ENCODE measurements around the gene CDH15.
A peak's percentile ranks its signal among the peaks of the same experiment; 100 is the strongest.

CDH15 gene, protein sequence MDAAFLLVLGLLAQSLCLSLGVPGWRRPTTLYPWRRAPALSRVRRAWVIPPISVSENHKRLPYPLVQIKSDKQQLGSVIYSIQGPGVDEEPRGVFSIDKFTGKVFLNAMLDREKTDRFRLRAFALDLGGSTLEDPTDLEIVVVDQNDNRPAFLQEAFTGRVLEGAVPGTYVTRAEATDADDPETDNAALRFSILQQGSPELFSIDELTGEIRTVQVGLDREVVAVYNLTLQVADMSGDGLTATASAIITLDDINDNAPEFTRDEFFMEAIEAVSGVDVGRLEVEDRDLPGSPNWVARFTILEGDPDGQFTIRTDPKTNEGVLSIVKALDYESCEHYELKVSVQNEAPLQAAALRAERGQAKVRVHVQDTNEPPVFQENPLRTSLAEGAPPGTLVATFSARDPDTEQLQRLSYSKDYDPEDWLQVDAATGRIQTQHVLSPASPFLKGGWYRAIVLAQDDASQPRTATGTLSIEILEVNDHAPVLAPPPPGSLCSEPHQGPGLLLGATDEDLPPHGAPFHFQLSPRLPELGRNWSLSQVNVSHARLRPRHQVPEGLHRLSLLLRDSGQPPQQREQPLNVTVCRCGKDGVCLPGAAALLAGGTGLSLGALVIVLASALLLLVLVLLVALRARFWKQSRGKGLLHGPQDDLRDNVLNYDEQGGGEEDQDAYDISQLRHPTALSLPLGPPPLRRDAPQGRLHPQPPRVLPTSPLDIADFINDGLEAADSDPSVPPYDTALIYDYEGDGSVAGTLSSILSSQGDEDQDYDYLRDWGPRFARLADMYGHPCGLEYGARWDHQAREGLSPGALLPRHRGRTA

DNA sequence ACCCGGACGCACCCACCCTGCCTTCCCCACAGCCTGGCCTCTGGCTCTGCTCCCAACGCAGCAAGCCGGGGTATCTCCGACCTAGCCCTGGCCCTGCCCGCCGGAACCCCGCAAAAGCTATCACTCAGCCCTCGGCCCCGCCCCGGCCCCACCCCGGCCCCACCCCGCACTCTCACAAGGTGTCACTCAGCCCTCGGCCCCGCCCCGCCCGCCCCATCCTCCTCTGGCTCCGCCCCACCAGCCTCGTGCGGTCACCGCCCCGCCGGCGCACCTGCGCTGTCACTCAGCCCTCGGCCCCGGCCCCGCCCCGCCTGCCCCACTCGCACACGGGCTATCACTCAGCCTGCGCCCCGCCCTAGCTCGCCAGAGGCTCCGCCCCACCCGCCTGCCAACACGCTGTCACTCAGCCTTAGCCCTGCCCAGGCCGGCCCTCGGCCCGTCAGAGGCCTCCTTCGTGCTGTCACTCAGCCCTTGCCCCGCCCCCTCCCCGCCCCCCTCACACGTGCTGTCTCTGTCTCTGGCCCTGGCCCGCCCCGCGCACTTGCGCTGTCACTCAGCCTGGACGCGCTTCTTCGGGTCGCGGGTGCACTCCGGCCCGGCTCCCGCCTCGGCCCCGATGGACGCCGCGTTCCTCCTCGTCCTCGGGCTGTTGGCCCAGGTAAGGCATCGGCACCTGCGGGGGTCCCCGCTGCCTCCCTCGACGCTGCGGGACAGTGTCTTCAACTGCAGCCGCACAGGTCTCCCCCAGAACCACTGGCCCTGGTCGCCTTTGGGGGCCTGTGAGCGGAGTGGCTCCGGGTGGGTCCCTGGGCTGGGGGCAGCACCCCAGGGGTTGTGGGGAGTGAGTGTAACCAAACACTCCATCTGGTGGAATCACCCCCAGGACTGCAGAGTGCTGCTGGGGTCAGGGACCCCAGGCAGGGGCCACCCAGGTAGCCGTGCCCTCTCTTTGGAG, at the start of gene CDH15:
TSS of gene CDH15 (plus strand) at position 533 of the 955 bp plus-strand sequence. CDS start at position 617, 84 bp downstream.
- TF ChIP-seq, protein P1, sequence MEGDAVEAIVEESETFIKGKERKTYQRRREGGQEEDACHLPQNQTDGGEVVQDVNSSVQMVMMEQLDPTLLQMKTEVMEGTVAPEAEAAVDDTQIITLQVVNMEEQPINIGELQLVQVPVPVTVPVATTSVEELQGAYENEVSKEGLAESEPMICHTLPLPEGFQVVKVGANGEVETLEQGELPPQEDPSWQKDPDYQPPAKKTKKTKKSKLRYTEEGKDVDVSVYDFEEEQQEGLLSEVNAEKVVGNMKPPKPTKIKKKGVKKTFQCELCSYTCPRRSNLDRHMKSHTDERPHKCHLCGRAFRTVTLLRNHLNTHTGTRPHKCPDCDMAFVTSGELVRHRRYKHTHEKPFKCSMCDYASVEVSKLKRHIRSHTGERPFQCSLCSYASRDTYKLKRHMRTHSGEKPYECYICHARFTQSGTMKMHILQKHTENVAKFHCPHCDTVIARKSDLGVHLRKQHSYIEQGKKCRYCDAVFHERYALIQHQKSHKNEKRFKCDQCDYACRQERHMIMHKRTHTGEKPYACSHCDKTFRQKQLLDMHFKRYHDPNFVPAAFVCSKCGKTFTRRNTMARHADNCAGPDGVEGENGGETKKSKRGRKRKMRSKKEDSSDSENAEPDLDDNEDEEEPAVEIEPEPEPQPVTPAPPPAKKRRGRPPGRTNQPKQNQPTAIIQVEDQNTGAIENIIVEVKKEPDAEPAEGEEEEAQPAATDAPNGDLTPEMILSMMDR (IDR thresholded peaks at IDR 0.05; ENCODE audit: low read length): no peak
- no peak for TF ChIP-seq EZH2 (IDR thresholded peaks at IDR 0.05; ENCODE audit: borderline replicate concordance, low read length)
- H3K27ac ChIP-seq (ENCODE audit: low read depth, low read length, poor library complexity, severe bottlenecking): no peak within 1 kb of the TSS
- no peak within 1 kb of the TSS for H3K9ac ChIP-seq (ENCODE audit: low read length)
- H3K9me2 ChIP-seq (ENCODE audit: low read depth, low read length): no peaks in the 10 kb centered on the region
- H3K4me1 ChIP-seq (ENCODE audit: insufficient read depth, low read length, severe bottlenecking): peaks cover 15% of the 10 kb centered on the region
- H3F3A ChIP-seq (ENCODE audit: insufficient read depth, low read length): no peaks in the 10 kb centered on the region
- H2AFZ ChIP-seq (ENCODE audit: low read length): no peak within 1 kb of the TSS
- H3K36me3 ChIP-seq (ENCODE audit: insufficient read depth, low read length): no peaks in the 10 kb centered on the region
- H3K4me2 ChIP-seq (ENCODE audit: low read length): peak within 1 kb of the TSS; percentile 59
- H3K79me2 ChIP-seq (ENCODE audit: insufficient read depth, low read length): no peaks in the 10 kb centered on the region
- peaks cover 10% of the 10 kb centered on the region for H3K27me3 ChIP-seq (ENCODE audit: insufficient read depth, low read length)
- H3K9me3 ChIP-seq (ENCODE audit: low read length): no peaks in the 10 kb centered on the region
- no peaks in the 10 kb centered on the region for H4K20me1 ChIP-seq (ENCODE audit: insufficient read depth, low read length)
- H3K4me3 ChIP-seq (ENCODE audit: low read depth, low read length, poor library complexity, severe bottlenecking): peak within 1 kb of the TSS; percentile 36

DNA sequence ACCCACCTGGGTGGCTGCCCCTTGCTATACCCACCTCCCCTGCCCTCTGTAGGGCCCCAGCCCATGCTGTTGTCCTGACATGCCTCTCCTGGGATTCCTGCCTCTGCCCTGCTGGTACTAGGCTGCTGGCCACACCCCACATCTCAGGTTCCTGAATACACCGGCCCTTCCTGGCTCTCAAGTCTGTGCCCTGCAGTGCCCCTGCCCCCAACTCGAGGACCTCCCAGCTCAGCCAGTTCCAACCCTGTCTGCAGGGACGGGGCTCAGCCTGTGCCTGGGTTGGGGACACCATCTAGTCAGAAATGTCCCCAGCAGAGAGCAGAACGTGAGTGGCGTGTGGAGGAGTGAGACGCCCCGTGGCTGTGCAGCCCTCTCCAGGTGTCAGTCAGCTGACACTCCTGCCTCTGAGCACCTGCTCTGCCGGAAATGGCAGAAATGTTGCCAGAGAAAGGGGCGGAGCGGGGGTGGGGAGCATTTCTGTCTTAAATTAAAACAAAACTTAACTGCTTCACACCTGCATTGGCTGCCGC, 49.2 kb upstream of the CDH15 start:
- H3K79me2 ChIP-seq (ENCODE audit: insufficient read depth, low read length): peaks cover 13% of the 10 kb centered on the region
- peak overlapping the region; percentile 52 for H3K4me2 ChIP-seq (ENCODE audit: low read length)
- peaks cover 96% of the 10 kb centered on the region for H3K36me3 ChIP-seq (ENCODE audit: insufficient read depth, low read length)

More for the DNA sequence above, 49.2 kb upstream of the CDH15 start:
- no peaks in the 10 kb centered on the region for H4K20me1 ChIP-seq (ENCODE audit: insufficient read depth, low read length)
- H3K9me3 ChIP-seq (ENCODE audit: low read length): no peaks in the 10 kb centered on the region
- H2AFZ ChIP-seq (ENCODE audit: low read length): no peak overlapping the region
- peak overlapping the region; percentile 22; the same call in 1 of the 2 replicates for H3K9ac ChIP-seq (ENCODE audit: low read length)
- peaks cover 36% of the 10 kb centered on the region for H3K4me1 ChIP-seq (ENCODE audit: insufficient read depth, low read length, severe bottlenecking)
- H3K27me3 ChIP-seq (ENCODE audit: insufficient read depth, low read length): no peaks in the 10 kb centered on the region
- H3K27ac ChIP-seq (ENCODE audit: low read depth, low read length, poor library complexity, severe bottlenecking): peak overlapping the region; percentile 86
- H3K9me2 ChIP-seq (ENCODE audit: low read depth, low read length): no peaks in the 10 kb centered on the region
- H3K4me3 ChIP-seq (ENCODE audit: low read depth, low read length, poor library complexity, severe bottlenecking): no peak overlapping the region
- H3F3A ChIP-seq (ENCODE audit: insufficient read depth, low read length): no peaks in the 10 kb centered on the region
- TF ChIP-seq EZH2 (IDR thresholded peaks at IDR 0.05; ENCODE audit: borderline replicate concordance, low read length): no peak
- TF ChIP-seq, protein P1 (IDR thresholded peaks at IDR 0.05; ENCODE audit: low read length): 0 out of 2 replicates have a peak, but pooled peaks have one; percentile 11

Measured in OCI-LY1 (cell line).